HepG2 (cell line): ENCODE data around the gene TMUB1. TPM values are rescaled to one million over a fixed set of nuclear protein-coding genes. Genes with fewer than 3 reads are reported as not detected.

Experiments used
- ATAC-seq: fragments of 200-7000 bp; cut with Tn5 transposase; 3 replicates; pipeline ENCODE4 v1.9.1; 2020; ENCODE audit warnings: mild to moderate bottlenecking, moderate library complexity
- BruUV-seq: library from RNA; stranded (reverse); fragments of 400-500 nt; replicated peaks from 2 replicates; lab custom pipeline; 2021; lab: Mats Ljungman, UMichigan
- CTCF ChIA-PET: fragments of 300-600 bp; formaldehyde crosslinking; extraction: SDS; loops from one replicate; lab custom pipeline; 2021; ENCODE audit warnings: low total read pairs, inconsistent platforms, low intra/inter-chr PET ratio; lab: Yijun Ruan, JAX
- POLR2A ChIA-PET: fragments of 350-600 bp; sonication (Branson Sonifier 250); formaldehyde crosslinking; loops from one replicate; lab custom pipeline; 2020; ENCODE audit warnings: antibody characterized with exemption, inconsistent platforms; lab: Yijun Ruan, JAX
- DNase-seq: peaks from one replicate; pipeline ENCODE4 v3.0.0-alpha.2; 2015; ENCODE audit warnings: low spot score
- FAIRE-seq: peaks from 3 replicates; lab custom pipeline; 2011; peaks lifted over from hg19 to GRCh38; lab: Jason Lieb, UNC
- H2AFZ ChIP-seq: one replicate; pipeline ENCODE4 v1.6.1; 2011; ENCODE audit warnings: low read length, inconsistent platforms
- H3K27ac ChIP-seq: fragments of 300-600 bp; 3 replicates; pipeline ENCODE4 v1.8.0; 2011; ENCODE audit warnings: mixed run types, mild to moderate bottlenecking, mixed read lengths, low read length, inconsistent platforms; ENCODE audit not compliant: insufficient read depth; ENCODE audit errors: extremely low read length
- H3K27me3 ChIP-seq, 2 experiments: fragments of 200-600 bp in 1 of 2; 2 replicates in 1 of 2; 3 replicates in 1 of 2; pipeline versions ENCODE4 v1.6.0 to v1.8.0; 2011; ENCODE audit warnings: low read length in 2 of 2, mild to moderate bottlenecking in 2 of 2, moderate library complexity in 2 of 2, inconsistent platforms in 1 of 2; ENCODE audit not compliant: insufficient read depth in 2 of 2, control insufficient read depth in 1 of 2
- H3K36me3 ChIP-seq, 2 experiments: fragments of 200-600 bp in 1 of 2; replicated peaks in 1 of 2; 2 replicates in 1 of 2; 3 replicates in 1 of 2; pipeline versions ENCODE4 v1.5.1 to v1.8.0; 2011; ENCODE audit warnings: low read length in 2 of 2, inconsistent platforms in 1 of 2; ENCODE audit not compliant: insufficient read depth in 2 of 2, control insufficient read depth in 1 of 2
- H3K4me1 ChIP-seq: 2 replicates; pipeline ENCODE4 v1.5.1; 2012; ENCODE audit warnings: low read length, inconsistent platforms; ENCODE audit not compliant: insufficient read depth
- H3K4me2 ChIP-seq: 2 replicates; pipeline ENCODE4 v1.6.0; 2011; ENCODE audit warnings: low read depth, low read length, inconsistent platforms
- H3K4me3 ChIP-seq, 3 experiments: fragments of 200-600 bp in 1 of 3; sonication (generic), shearing (Covaris generic) in 1 of 3; replicated peaks in 1 of 3; 2 replicates each; pipeline ENCODE4 v1.5.1; 2011 to 2016; ENCODE audit warnings: low read length in 3 of 3, inconsistent platforms in 2 of 3, low read depth in 2 of 3, mild to moderate bottlenecking in 2 of 3, control low read depth in 1 of 3, mixed read lengths in 1 of 3; ENCODE audit not compliant: insufficient read depth in 1 of 3
- H3K79me2 ChIP-seq: one replicate; pipeline ENCODE4 v1.6.1; 2011; ENCODE audit warnings: low read length, inconsistent platforms; ENCODE audit not compliant: insufficient read depth
- H3K9ac ChIP-seq: 2 replicates; pipeline ENCODE4 v1.6.0; 2011; ENCODE audit warnings: mild to moderate bottlenecking, low read depth, low read length, inconsistent platforms; ENCODE audit not compliant: insufficient read depth
- H3K9me3 ChIP-seq: 2 replicates; pipeline ENCODE4 v1.5.1; 2012; ENCODE audit warnings: mild to moderate bottlenecking, low read length
- H4K20me1 ChIP-seq: 2 replicates; pipeline ENCODE4 v1.6.0; 2011; ENCODE audit warnings: inconsistent platforms, mild to moderate bottlenecking, low read length, moderate library complexity; ENCODE audit not compliant: insufficient read depth
- AHDC1 ChIP-seq: sonication (generic); formaldehyde crosslinking; IDR thresholded peaks from 2 replicates; pipeline ENCODE4 v1.5.1; 2020; ENCODE audit warnings: mild to moderate bottlenecking, missing genetic modification reagents, borderline replicate concordance
- ELK4 ChIP-seq: sonication (generic); formaldehyde crosslinking; IDR thresholded peaks from 2 replicates; pipeline ENCODE4 v1.9.0; 2021; ENCODE audit warnings: missing genetic modification reagents, borderline replicate concordance
- FOXK2 ChIP-seq: fragments of 450-650 bp; IDR thresholded peaks from 2 replicates; pipeline ENCODE4 v1.6.1; 2016
- MXD4 ChIP-seq: IDR thresholded peaks from 2 replicates; pipeline ENCODE4 v1.6.1; 2016; ENCODE audit warnings: mild to moderate bottlenecking, missing biosample characterization, missing genetic modification reagents
- THYN1 ChIP-seq: sonication (generic); formaldehyde crosslinking; IDR thresholded peaks from 2 replicates; pipeline ENCODE4 v1.8.1; 2023; ENCODE audit warnings: low read depth, mild to moderate bottlenecking, moderate library complexity, missing genetic modification reagents, borderline replicate concordance
- ZNF275 ChIP-seq: sonication (generic); formaldehyde crosslinking; IDR thresholded peaks from 2 replicates; pipeline ENCODE4 v1.8.0; 2022; ENCODE audit warnings: missing genetic modification reagents, mild to moderate bottlenecking, inconsistent platforms, borderline replicate concordance
- ZNF431 ChIP-seq: sonication (generic); formaldehyde crosslinking; IDR thresholded peaks from 2 replicates; pipeline ENCODE4 v1.9.0; 2022; ENCODE audit warnings: missing genetic modification reagents, low read depth, mild to moderate bottlenecking, borderline replicate concordance
- ZNF710 ChIP-seq: sonication (generic); formaldehyde crosslinking; IDR thresholded peaks from 2 replicates; pipeline ENCODE4 v1.5.0; 2020; ENCODE audit warnings: mild to moderate bottlenecking, missing genetic modification reagents, borderline replicate concordance
- ZNF781 ChIP-seq: sonication (generic); formaldehyde crosslinking; IDR thresholded peaks from 2 replicates; pipeline ENCODE4 v1.5.1; 2020; ENCODE audit warnings: borderline replicate concordance, mild to moderate bottlenecking, missing genetic modification reagents; ENCODE audit errors: not compliant biosample characterization
- ZSCAN5A ChIP-seq: sonication (generic); formaldehyde crosslinking; IDR thresholded peaks from 2 replicates; pipeline ENCODE4 v1.8.0; 2022; ENCODE audit warnings: mild to moderate bottlenecking, missing genetic modification reagents, borderline replicate concordance
- WGBS: methylation state at CpG from one replicate; pipeline ENCODE4 v1.1.6; 2017; ENCODE audit warnings: low lambda C conversion rate; 5-methylcytosine and 5-hydroxymethylcytosine counted together
- in situ Hi-C: cut with HindIII; loops from 2 replicates; pipeline ENCODE4 v1.10.0; 2017; ENCODE audit warnings: low pct_unique_long_range_greater_than_20kb; ENCODE audit not compliant: extremely low pct_ligation_motif_present
- intact Hi-C: fragments of 100-400 bp; cut with micrococcal nuclease; formaldehyde crosslinking; loops from one replicate; pipeline ENCODE4 v1.10.0; 2022; ENCODE audit not compliant: unreplicated experiment
- polyA plus RNA-seq, 8 experiments: library from polyadenylated mRNA; depleted of rRNA in 3 of 8; stranded (reverse) in 7 of 8; unstranded in 1 of 8; fragments of >200 nt; fragmentation: Illumina TruSeq in 4 of 8; extraction: Trizol in 4 of 8; gene quantifications; 2 replicates each; pipeline versions ENCODE4 v1.2.1 to v1.2.3, GENCODE V29; 2011 to 2016; ENCODE audit warnings: low read depth in 4 of 8, missing spikeins in 1 of 8, mixed read lengths in 1 of 8; ENCODE audit not compliant: insufficient read depth in 1 of 8
- total RNA-seq, 5 experiments: library from RNA; depleted of rRNA; stranded (reverse); fragments of >200 nt; fragmentation: Illumina TruSeq; extraction: Trizol; gene quantifications; 2 replicates each; pipeline ENCODE4 v1.2.3, GENCODE V29; 2016; ENCODE audit warnings: low read depth in 1 of 5

Gene TMUB1
- total and polyA plus RNA-seq, 2 of the 13 experiments (the other 11 are each of a cell fraction or from before 2014, with no cell fraction given), result 44.8 to 51.6 TPM

- peaks cover 31% of the 10 kb centered on the region for H4K20me1 ChIP-seq
- DNase-seq (no peak), FAIRE-seq (no peak), ATAC-seq (no peak)
- no peaks in the 10 kb centered on the region for H3K27me3 ChIP-seq
- H3K4me3 ChIP-seq, result no peak overlapping the region
- in situ Hi-C loops (no loop called here), intact Hi-C loops (loop anchor here (1.0 kb wide), 1 partner anchor 24 kb away; no protein-coding TSS in a partner anchor)
- no TSS peak for BruUV-seq
- no peak overlapping the region for H3K4me2 ChIP-seq
- no peaks in the 10 kb centered on the region for H3K9me3 ChIP-seq
- H3K4me1 ChIP-seq, result peaks cover 11% of the 10 kb centered on the region
- no peak overlapping the region for H3K9ac ChIP-seq
- CTCF ChIA-PET, result no interaction called here
- WGBS, result over 99% methylated on average over 10 of the region's 12 CpGs
- H3K79me2 ChIP-seq, result peaks cover 53% of the 10 kb centered on the region
- no peak overlapping the region for H3K27ac ChIP-seq
- POLR2A ChIA-PET, result no interaction called here
- peaks cover 7 to 21% of the 10 kb centered on the region in 2 experiments; a peak in 3 of 5 replicates for H3K36me3 ChIP-seq
- H2AFZ ChIP-seq, result no peak overlapping the region
- TF ChIP-seq ZNF781 (CRISPR knock-in tag) (no peak), ELK4 (CRISPR knock-in tag) (no peak), ZNF431 (CRISPR knock-in tag) (no peak), FOXK2 (no peak), MXD4 (CRISPR knock-in tag) (no peak), AHDC1 (CRISPR knock-in tag) (no peak), ZNF710 (CRISPR knock-in tag) (no peak), ZSCAN5A (no peak), ZNF275 (CRISPR knock-in tag) (no peak), THYN1 (no peak)
Observed at GRCh38 chr7:151103973-151104372, 20.7 kb upstream of the TMUB1 start.
